ENCODE measurements around the gene CAPNS1. TPM values are rescaled to one million over a fixed set of nuclear protein-coding genes. Genes with fewer than 3 reads are reported as not detected.

Gene CAPNS1
- total RNA-seq, 1 donor from 2014 or later = 262 TPM

DNA sequence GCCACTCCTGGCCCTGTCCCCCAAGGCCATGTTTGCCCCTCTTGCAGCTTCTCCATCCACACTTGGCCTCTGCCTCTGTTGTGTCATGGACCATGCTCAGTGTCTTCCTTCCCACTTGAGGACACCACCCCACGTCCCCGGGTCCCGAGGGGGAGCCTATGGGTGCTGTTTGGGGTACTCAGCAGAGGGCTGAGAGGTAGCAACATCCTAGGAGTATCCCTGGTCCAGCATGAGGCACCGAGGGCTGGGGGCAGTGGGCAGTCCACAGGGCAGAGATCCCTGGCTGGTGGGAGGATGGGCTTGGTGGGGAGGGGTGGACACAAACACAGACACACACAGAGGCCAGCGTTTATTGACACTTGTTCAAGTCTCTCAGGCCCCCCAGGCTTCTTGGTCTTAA is 10.7 kb downstream of the CAPNS1 start:
- Histone ChIP-seq H3K4me3 (ENCODE audit: low read depth, low read length) (no peak overlapping the region), H3K27me3 (ENCODE audit: control insufficient read depth, insufficient read depth, low read length) (no peaks in the 10 kb centered on the region), H3K36me3 (ENCODE audit: control insufficient read depth, insufficient read depth, low read length) (peaks cover 9% of the 10 kb centered on the region)
- no peak for DNase-seq (ENCODE audit: low read depth)
- TF ChIP-seq, protein P1, sequence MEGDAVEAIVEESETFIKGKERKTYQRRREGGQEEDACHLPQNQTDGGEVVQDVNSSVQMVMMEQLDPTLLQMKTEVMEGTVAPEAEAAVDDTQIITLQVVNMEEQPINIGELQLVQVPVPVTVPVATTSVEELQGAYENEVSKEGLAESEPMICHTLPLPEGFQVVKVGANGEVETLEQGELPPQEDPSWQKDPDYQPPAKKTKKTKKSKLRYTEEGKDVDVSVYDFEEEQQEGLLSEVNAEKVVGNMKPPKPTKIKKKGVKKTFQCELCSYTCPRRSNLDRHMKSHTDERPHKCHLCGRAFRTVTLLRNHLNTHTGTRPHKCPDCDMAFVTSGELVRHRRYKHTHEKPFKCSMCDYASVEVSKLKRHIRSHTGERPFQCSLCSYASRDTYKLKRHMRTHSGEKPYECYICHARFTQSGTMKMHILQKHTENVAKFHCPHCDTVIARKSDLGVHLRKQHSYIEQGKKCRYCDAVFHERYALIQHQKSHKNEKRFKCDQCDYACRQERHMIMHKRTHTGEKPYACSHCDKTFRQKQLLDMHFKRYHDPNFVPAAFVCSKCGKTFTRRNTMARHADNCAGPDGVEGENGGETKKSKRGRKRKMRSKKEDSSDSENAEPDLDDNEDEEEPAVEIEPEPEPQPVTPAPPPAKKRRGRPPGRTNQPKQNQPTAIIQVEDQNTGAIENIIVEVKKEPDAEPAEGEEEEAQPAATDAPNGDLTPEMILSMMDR (IDR thresholded peaks at IDR 0.05; ENCODE audit: insufficient read depth, low read length, poor library complexity, severe bottlenecking) = no peak

DNA sequence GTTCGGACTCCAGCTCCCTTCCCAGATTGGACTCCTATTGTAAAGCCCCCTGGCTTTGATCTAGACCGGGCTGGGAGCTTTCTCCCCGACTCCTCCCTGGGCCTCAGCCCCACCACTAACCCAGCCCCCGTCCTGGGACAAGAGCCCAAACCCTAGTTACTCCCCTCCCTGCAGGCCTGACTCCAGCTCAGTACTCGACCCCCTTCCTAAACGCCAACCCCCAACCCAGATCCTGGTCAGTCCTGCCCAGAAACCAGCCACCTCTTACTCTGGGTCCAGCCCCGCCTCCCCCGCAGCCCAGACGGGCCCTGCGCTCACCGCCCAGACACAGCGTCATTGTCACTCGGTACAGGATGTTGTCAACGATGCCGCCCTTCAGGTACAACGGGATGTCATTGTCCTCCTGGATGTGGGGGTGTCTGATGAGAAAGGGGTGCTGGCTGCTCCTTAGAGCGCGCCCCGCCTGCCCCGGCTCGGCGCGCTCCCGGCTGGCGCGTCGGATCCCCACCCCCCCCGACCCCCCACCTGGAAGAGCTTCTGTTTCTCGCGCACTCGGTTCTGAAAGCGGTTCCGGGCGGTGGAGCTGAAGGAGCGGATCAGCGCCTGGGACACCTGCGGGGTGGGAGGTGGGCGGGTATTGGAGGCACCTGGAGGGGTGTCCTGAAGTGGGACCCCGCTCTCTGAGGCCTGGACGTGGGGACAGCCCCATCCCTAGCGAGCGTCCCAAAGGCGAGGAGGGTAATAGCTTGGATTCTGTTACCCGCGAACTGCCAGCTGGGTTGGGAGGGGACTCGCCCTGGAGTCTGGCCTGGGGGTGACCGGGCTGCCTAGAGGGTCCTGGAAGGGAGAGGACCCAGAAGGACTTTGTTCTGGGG is 11.5 kb downstream of the CAPNS1 start:
- TF ChIP-seq, protein P1 (IDR thresholded peaks at IDR 0.05; ENCODE audit: insufficient read depth, low read length, poor library complexity, severe bottlenecking) = no peak
- peaks cover 3% of the 10 kb centered on the region for H3K36me3 ChIP-seq (ENCODE audit: control insufficient read depth, insufficient read depth, low read length)
- H3K4me3 ChIP-seq (ENCODE audit: low read depth, low read length) = no peak overlapping the region
- no peak for DNase-seq (ENCODE audit: low read depth)
- H3K27me3 ChIP-seq (ENCODE audit: control insufficient read depth, insufficient read depth, low read length) = no peaks in the 10 kb centered on the region

DNA sequence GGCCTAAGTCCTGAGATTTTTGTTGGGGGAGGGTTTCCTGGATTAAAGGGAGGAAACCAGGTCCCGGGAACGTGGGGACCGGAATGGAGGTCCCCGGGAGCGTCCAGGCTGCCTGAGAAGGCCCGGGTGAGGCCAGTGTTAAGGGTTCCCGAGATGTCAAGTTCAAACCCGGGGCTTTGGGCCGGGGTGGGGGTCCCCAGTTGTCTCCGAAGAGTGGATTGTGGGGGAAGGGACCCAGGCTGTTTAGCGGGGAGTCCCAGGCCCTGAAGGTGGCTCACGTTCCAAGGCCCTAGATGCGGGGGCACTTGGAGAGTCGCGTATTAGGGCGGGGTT is 12.1 kb downstream of the CAPNS1 start:
- no peaks in the 10 kb centered on the region for H3K27me3 ChIP-seq (ENCODE audit: control insufficient read depth, insufficient read depth, low read length)
- TF ChIP-seq, protein P1 (IDR thresholded peaks at IDR 0.05; ENCODE audit: insufficient read depth, low read length, poor library complexity, severe bottlenecking) = no peak
- peaks cover 1% of the 10 kb centered on the region for H3K36me3 ChIP-seq (ENCODE audit: control insufficient read depth, insufficient read depth, low read length)
- no peak for DNase-seq (ENCODE audit: low read depth)
- no peak overlapping the region for H3K4me3 ChIP-seq (ENCODE audit: low read depth, low read length)

DNA sequence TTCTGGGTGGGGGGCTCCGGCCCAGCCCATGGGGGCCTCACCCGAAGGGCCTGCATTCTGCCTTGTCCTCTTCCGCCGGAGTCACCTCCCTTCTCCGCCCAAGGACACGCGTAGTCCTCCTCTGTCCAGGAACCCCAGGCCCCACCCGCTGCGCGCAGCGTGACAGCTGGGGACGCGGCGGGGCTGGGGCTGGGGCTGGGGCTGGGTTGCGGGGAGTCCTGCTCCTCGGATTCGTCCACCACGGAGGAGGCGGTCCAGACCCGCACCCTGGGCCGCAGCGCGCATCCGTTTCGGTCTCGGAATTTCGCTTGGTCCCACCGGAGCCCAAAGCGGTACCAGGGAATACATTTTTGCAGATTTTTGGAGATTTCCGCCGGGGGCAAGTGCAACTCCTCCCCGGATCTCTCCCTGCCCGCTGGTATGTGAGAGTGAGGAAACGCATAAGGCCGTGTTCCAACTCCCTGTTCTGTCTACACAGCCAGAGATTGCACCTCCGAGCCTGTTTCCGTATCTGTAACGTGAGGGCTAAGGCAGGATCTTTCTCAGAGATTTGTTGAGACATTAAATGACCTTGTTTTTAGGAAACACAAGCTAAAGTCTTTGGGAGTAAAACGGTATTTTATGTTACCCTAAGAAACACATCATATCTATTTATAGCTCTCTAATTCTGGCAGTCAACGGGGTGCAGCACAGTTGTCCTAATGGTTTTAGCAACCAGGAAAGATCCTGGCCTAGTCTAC is 12.7 kb downstream of the CAPNS1 start, which contains the start of gene COX7A1:
COX7A1 (minus strand) TSS at position 96 of the 740 bp plus-strand sequence; CDS start at position 56, 40 bp downstream.
- no peak for DNase-seq (ENCODE audit: low read depth)
- Histone ChIP-seq H3K27me3 (ENCODE audit: control insufficient read depth, insufficient read depth, low read length) (no peaks in the 10 kb centered on the region), H3K36me3 (ENCODE audit: control insufficient read depth, insufficient read depth, low read length) (peaks cover 1% of the 10 kb centered on the region), H3K4me3 (ENCODE audit: low read depth, low read length) (no peak within 1 kb of the TSS)
- TF ChIP-seq, protein P1 (IDR thresholded peaks at IDR 0.05; ENCODE audit: insufficient read depth, low read length, poor library complexity, severe bottlenecking) = no peak

DNA sequence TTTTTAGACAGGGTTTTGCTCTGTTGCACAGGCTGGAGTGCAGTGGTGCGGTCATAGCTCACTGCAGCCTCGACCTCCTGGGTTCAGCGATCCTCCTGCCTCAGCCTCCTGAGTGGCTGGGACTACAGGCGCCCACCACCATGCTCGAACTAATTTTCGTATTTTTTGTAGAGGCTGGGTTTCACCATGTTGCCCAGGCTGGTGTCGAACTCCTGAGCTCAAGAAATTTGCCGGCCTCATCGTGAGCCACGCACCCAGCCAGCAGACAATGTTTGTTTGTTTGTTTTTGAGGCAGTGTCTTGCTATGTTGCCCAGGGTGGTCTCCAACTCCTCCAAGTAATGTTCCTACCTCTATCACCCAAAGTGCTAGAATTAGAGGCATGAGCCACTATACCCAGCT is 13.3 kb downstream of the CAPNS1 start:
- Histone ChIP-seq H3K27me3 (ENCODE audit: control insufficient read depth, insufficient read depth, low read length) (no peaks in the 10 kb centered on the region), H3K4me3 (ENCODE audit: low read depth, low read length) (no peak overlapping the region), H3K36me3 (ENCODE audit: control insufficient read depth, insufficient read depth, low read length) (peaks cover 1% of the 10 kb centered on the region)
- TF ChIP-seq, protein P1 (IDR thresholded peaks at IDR 0.05; ENCODE audit: insufficient read depth, low read length, poor library complexity, severe bottlenecking) = no peak
- DNase-seq (ENCODE audit: low read depth) = no peak

Measured in kidney epithelial cell (primary cell).